ENCODE data around the gene HNRNPA3. TPM values are rescaled to one million over a fixed set of nuclear protein-coding genes. Genes with fewer than 3 reads are reported as not detected.

Gene HNRNPA3
- total and polyA plus RNA-seq, 2 of the 13 experiments (the other 11 are each of a cell fraction or from before 2014, with no cell fraction given), result 73.3 to 97.7 TPM

GRCh38 chr2:177169810-177170514 is 42.6 kb upstream of the HNRNPA3 start (continued):
- TF ChIP-seq ATF6 (CRISPR knock-in tag; conservative IDR thresholded peaks at IDR 0.05) (no peak), ZNF562 (CRISPR knock-in tag; IDR thresholded peaks at IDR 0.05; ENCODE audit: borderline replicate concordance) (no peak), TOPORS (CRISPR knock-in tag; IDR thresholded peaks at IDR 0.05) (no peak), CEBPZ (IDR thresholded peaks at IDR 0.05; ENCODE audit: low read length) (no peak), ZBTB26 (CRISPR knock-in tag; IDR thresholded peaks at IDR 0.05; ENCODE audit: borderline replicate concordance) (no peak), RARA (CRISPR knock-in tag; IDR thresholded peaks at IDR 0.05) (peak; percentile 85), CREB1 (IDR thresholded peaks at IDR 0.05) (no peak), CREB1 (CRISPR knock-in tag; IDR thresholded peaks at IDR 0.05) (peak; percentile 56; the same call in 1 of the 2 replicates), ZNF20 (CRISPR knock-in tag; IDR thresholded peaks at IDR 0.05) (no peak), RARG (CRISPR knock-in tag; IDR thresholded peaks at IDR 0.05; ENCODE audit: low read depth) (no peak), ZKSCAN1 (IDR thresholded peaks at IDR 0.05; ENCODE audit: low read length) (no peak), ZNF513 (CRISPR knock-in tag; conservative IDR thresholded peaks at IDR 0.05) (no peak), RAD21 (CRISPR knock-in tag; IDR thresholded peaks at IDR 0.05) (peak; percentile 25; the same call in 1 of the 2 replicates), ZNF772 (CRISPR knock-in tag; IDR thresholded peaks at IDR 0.05) (peak; percentile 71; the same call in 1 of the 2 replicates), CSRNP1 (CRISPR knock-in tag; IDR thresholded peaks at IDR 0.05) (no peak), SP1 (IDR thresholded peaks at IDR 0.05) (no peak), SP1 (CRISPR knock-in tag; IDR thresholded peaks at IDR 0.05) (no peak), ZNF761 (CRISPR knock-in tag; conservative IDR thresholded peaks at IDR 0.05) (0 out of 2 replicates have a peak, but pooled peaks have one; percentile 62), THAP8 (CRISPR knock-in tag; IDR thresholded peaks at IDR 0.05; ENCODE audit: borderline replicate concordance) (no peak)

Measured in HepG2 (cell line).